Measurements from ENCODE around the gene DIP2C.
"Not testable (repeated sequence)": the region's sequence is repeated elsewhere in the genome, so short reads cannot be mapped to it uniquely, and the experiment has no call there.

Gene DIP2C

GRCh38 chr10:266974-267425, 422.5 kb downstream of the DIP2C start:
- DNase-seq (ENCODE audit: low read depth in 4 of 4, low spot score in 1 of 4): no peak

GRCh38 chr10:265816-266588, 423.5 kb downstream of the DIP2C start:
- not testable (repeated sequence) for DNase-seq (ENCODE audit: low read depth in 4 of 4, low spot score in 1 of 4)

- DNase-seq (ENCODE audit: low read depth in 4 of 4, low spot score in 1 of 4): not testable (repeated sequence)
Measured at GRCh38 chr10:265074-265440, 424.4 kb downstream of the DIP2C start.

GRCh38 chr10:264160-265073, 425.1 kb downstream of the DIP2C start:
- not testable (repeated sequence) for DNase-seq (ENCODE audit: low read depth in 4 of 4, low spot score in 1 of 4)

- DNase-seq (ENCODE audit: low read depth in 4 of 4, low spot score in 1 of 4): no peak
Measured at GRCh38 chr10:260819-261429, 428.5 kb downstream of the DIP2C start.

- no peak for DNase-seq (ENCODE audit: low read depth in 4 of 4, low spot score in 1 of 4)
Measured at GRCh38 chr10:251982-252582, 437.4 kb downstream of the DIP2C start.

GRCh38 chr10:248307-248706, 441.2 kb downstream of the DIP2C start:
- no peak for DNase-seq (ENCODE audit: low read depth in 4 of 4, low spot score in 1 of 4)

GRCh38 chr10:247480-247879, 442.0 kb downstream of the DIP2C start:
- no peak for DNase-seq (ENCODE audit: low read depth in 4 of 4, low spot score in 1 of 4)

GRCh38 chr10:246431-246830, 443.0 kb downstream of the DIP2C start:
- DNase-seq (ENCODE audit: low read depth in 4 of 4, low spot score in 1 of 4): no peak

GRCh38 chr10:244227-244626, 445.2 kb downstream of the DIP2C start:
- DNase-seq (ENCODE audit: low read depth in 4 of 4, low spot score in 1 of 4): no peak

GRCh38 chr10:241966-242643, 447.4 kb downstream of the DIP2C start:
- DNase-seq (ENCODE audit: low read depth in 4 of 4, low spot score in 1 of 4): no peak

GRCh38 chr10:241451-241850, 448.0 kb downstream of the DIP2C start:
- no peak for DNase-seq (ENCODE audit: low read depth in 4 of 4, low spot score in 1 of 4)

- no peak for DNase-seq (ENCODE audit: low read depth in 4 of 4, low spot score in 1 of 4)
Measured at GRCh38 chr10:239109-239508, 450.4 kb downstream of the DIP2C start.

- no peak for DNase-seq (ENCODE audit: low read depth in 4 of 4, low spot score in 1 of 4)
Measured at GRCh38 chr10:235915-236314, 453.6 kb downstream of the DIP2C start.

- no peak for DNase-seq (ENCODE audit: low read depth in 4 of 4, low spot score in 1 of 4)
Measured at GRCh38 chr10:234708-235406, 454.6 kb downstream of the DIP2C start.

- DNase-seq (ENCODE audit: low read depth in 4 of 4, low spot score in 1 of 4): no peak
Measured at GRCh38 chr10:232878-233277, 456.6 kb downstream of the DIP2C start.

- no peak for DNase-seq (ENCODE audit: low read depth in 4 of 4, low spot score in 1 of 4)
Measured at GRCh38 chr10:232061-232460, 457.4 kb downstream of the DIP2C start.

GRCh38 chr10:230758-231157, 458.7 kb downstream of the DIP2C start:
- DNase-seq (ENCODE audit: low read depth in 4 of 4, low spot score in 1 of 4): no peak

- DNase-seq (ENCODE audit: low read depth in 4 of 4, low spot score in 1 of 4): no peak
Measured at GRCh38 chr10:228366-228765, 461.1 kb downstream of the DIP2C start.

GRCh38 chr10:227014-227413, 462.5 kb downstream of the DIP2C start:
- DNase-seq (ENCODE audit: low read depth in 4 of 4, low spot score in 1 of 4): no peak
